Ascending aorta (tissue), 2 donors: ENCODE measurements around the gene TMEM178A. TPM values are rescaled to one million over a fixed set of nuclear protein-coding genes. Genes with fewer than 3 reads are reported as not detected.
"Not testable (repeated sequence)": the region's sequence is repeated elsewhere in the genome, so short reads cannot be mapped to it uniquely, and the experiment has no call there.

Source experiments
- DNase-seq, 2 donors: peaks; one replicate each; pipeline ENCODE4 v3.0.0-alpha.2; 2019; ENCODE audit warnings: low spot score in 2 of 2
- H3K27ac ChIP-seq, 2 donors: fragments of 200-600 bp; sonication (generic); one replicate each; pipeline ENCODE4 v1.5.1; 2016 to 2017; ENCODE audit warnings: mild to moderate bottlenecking in 1 of 2
- H3K27me3 ChIP-seq: fragments of 200-600 bp; sonication (generic); one replicate; pipeline ENCODE4 v1.5.1; 2017
- H3K36me3 ChIP-seq, 2 donors: fragments of 200-600 bp; sonication (generic); one replicate each; pipeline ENCODE4 v1.5.1; 2016
- H3K4me1 ChIP-seq, 2 donors: fragments of 200-600 bp; sonication (generic); one replicate each; pipeline ENCODE4 v1.5.1; 2016 to 2017; ENCODE audit warnings: mild to moderate bottlenecking in 1 of 2
- H3K4me3 ChIP-seq, 2 donors: fragments of 200-600 bp; sonication (generic); one replicate each; pipeline ENCODE4 v1.5.1; 2016 to 2017; ENCODE audit warnings: mild to moderate bottlenecking in 1 of 2
- H3K9me3 ChIP-seq, 2 donors: fragments of 200-600 bp; sonication (generic); one replicate each; pipeline ENCODE4 v1.5.1; 2016
- intact Hi-C: fragments of 100-400 bp; cut with DNase I; formaldehyde crosslinking; loops from one replicate; pipeline ENCODE4 v1.15.1; 2023
- total RNA-seq: library from RNA; depleted of rRNA; stranded (reverse); fragments of >200 nt; gene quantifications from one replicate; pipeline ENCODE4 v1.1.0, GENCODE V29; 2016
- TF ChIP-seq, protein P1 (sequence below), 3 experiments: fragments of 200-600 bp in 2 of 3; fragments of 450-650 bp in 1 of 3; sonication (generic) in 2 of 3; IDR thresholded peaks; one replicate each; pipeline ENCODE4 v1.5.1; 2016 to 2019; ENCODE audit warnings: antibody characterized with exemption in 3 of 3, mild to moderate bottlenecking in 1 of 3, moderate library complexity in 1 of 3

Gene TMEM178A
- total RNA-seq, 1 donor from 2014 or later = 29.5 TPM

DNA sequence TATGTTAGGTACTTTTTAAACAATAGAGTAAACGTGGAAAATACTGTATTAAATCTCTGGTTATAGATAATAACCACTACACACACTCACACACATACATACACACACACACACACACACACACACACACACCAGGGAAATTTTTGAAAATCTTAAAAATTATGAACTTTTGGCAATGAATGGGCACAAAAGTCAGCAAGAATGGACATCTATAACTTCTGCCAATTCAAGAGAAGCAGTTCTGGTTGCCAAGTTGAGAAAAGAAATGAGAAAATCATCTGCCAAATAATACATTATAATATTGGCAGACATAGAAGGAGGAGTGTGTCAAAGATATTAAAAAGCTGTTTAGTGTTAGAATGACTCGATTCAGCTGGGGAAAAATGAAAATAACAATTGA, 42.9 kb upstream of the TMEM178A start:
- Histone ChIP-seq H3K27ac (no peak overlapping the region), H3K9me3 (no peaks in the 10 kb centered on the region), H3K36me3 (no peaks in the 10 kb centered on the region), H3K4me1 (peaks cover 7 to 11% of the 10 kb centered on the region in 2 donors), H3K27me3 (no peaks in the 10 kb centered on the region), H3K4me3 (no peak overlapping the region)
- TF ChIP-seq, protein P1, sequence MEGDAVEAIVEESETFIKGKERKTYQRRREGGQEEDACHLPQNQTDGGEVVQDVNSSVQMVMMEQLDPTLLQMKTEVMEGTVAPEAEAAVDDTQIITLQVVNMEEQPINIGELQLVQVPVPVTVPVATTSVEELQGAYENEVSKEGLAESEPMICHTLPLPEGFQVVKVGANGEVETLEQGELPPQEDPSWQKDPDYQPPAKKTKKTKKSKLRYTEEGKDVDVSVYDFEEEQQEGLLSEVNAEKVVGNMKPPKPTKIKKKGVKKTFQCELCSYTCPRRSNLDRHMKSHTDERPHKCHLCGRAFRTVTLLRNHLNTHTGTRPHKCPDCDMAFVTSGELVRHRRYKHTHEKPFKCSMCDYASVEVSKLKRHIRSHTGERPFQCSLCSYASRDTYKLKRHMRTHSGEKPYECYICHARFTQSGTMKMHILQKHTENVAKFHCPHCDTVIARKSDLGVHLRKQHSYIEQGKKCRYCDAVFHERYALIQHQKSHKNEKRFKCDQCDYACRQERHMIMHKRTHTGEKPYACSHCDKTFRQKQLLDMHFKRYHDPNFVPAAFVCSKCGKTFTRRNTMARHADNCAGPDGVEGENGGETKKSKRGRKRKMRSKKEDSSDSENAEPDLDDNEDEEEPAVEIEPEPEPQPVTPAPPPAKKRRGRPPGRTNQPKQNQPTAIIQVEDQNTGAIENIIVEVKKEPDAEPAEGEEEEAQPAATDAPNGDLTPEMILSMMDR (IDR thresholded peaks at IDR 0.05) = no peak
- intact Hi-C loops = no loop called here
- no peak for DNase-seq

DNA sequence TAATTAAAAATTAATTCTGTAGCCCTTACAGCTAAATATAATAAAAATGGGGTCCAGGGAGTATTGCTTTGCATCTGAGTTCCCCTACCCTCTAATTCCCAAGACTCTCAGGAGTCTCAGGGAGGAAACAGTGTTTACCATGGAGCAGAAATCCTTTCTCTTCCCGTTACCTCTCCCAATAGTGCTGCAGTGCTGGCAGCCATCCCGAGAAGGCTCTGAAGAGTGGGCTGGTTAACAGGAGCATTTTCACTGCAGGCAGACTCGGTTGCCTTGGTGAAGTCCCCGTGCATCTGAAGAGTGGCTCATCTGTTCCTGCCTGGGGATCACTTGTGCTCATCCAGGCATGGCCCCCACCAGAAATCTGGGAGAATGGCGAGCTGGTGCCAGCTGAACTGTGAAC, 41.8 kb upstream of the TMEM178A start:
- TF ChIP-seq, protein P1 (IDR thresholded peaks at IDR 0.05) = no peak
- no peak for DNase-seq
- intact Hi-C loops = no loop called here
- Histone ChIP-seq H3K4me3 (no peak overlapping the region), H3K27ac (no peak overlapping the region), H3K4me1 (peaks cover 7 to 11% of the 10 kb centered on the region in 2 donors), H3K27me3 (no peaks in the 10 kb centered on the region), H3K9me3 (no peaks in the 10 kb centered on the region), H3K36me3 (no peaks in the 10 kb centered on the region)

DNA sequence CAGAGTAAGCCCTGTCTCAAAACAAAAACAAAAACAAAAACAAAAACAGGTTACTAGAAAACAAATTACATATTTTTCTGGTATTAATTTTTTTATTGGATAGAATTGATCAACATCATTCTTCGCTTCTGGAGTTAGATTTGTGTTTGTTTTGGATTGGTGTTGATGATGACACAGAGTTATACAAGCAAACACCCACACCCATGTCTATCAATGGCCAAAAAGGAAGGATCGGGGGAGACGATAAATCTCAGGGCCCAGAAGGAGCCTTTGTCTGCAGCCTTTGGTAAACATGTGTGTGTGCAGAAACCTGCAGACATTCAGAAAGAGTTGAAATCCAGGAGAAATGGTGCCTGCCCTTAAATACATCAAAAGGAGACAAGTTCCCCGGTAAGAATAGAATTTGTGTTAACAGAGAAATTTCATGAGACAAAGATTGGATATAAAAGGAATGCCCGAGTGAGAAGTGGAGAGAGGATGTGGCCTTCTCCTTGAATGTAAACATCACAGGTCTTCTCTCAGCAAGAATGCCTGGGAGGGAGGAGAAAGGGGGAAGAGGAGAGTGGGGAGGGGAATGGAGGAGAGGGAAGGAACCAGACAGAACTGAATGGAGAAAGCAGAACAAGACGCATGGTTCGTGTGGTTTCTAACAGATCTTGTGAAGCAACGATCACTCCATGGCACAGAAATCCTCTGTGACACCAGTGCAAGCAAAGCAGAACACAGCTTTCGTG, 40.4 kb upstream of the TMEM178A start:
- Histone ChIP-seq H3K36me3 (no peaks in the 10 kb centered on the region), H3K27me3 (no peaks in the 10 kb centered on the region), H3K4me1 (peaks cover 4 to 11% of the 10 kb centered on the region in 2 donors), H3K9me3 (no peaks in the 10 kb centered on the region), H3K27ac (no peak overlapping the region), H3K4me3 (no peak overlapping the region)
- TF ChIP-seq, protein P1 (IDR thresholded peaks at IDR 0.05) = no peak
- DNase-seq = no peak
- intact Hi-C loops = no loop called here

DNA sequence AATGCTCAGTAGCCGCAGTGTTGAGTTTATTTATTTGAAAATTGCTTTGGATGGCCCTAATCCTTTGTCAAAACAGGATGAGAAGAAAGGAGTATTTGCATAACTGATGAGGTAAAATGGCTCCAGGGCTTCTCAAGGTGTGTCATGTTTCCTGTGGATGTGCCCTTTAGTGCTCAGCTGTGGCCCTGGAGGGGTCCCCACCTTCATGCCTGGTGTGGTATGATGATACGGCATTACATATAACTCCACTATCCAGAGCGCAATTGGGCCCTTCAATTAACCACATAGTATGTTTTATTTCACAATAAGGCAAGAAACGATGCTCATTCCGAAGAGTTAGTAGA, 39.8 kb upstream of the TMEM178A start:
- DNase-seq = no peak
- Histone ChIP-seq H3K4me3 (no peak overlapping the region), H3K9me3 (no peaks in the 10 kb centered on the region), H3K4me1 (peaks cover 0 to 7% of the 10 kb centered on the region in 2 donors), H3K27me3 (no peaks in the 10 kb centered on the region), H3K27ac (no peak overlapping the region), H3K36me3 (no peaks in the 10 kb centered on the region)
- intact Hi-C loops = no loop called here
- TF ChIP-seq, protein P1 (IDR thresholded peaks at IDR 0.05) = no peak

DNA sequence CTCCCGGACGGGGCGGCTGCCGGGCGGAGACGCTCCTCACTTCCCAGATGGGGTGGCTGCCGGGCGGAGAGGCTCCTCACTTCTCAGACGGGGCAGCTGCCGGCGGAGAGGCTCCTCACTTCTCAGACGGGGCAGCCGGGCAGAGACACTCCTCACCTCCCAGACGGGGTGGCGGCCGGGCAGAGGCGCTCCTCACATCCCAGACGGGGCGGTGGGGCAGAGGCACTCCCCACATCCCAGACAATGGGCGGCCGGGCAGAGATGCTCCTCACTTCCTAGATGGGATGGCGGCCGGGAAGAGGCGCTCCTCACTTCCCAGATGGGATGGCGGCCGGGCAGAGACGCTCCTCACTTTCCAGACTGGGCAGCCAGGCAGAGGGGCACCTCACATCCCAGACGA, 37.4 kb upstream of the TMEM178A start:
- DNase-seq, intact Hi-C loops, H3K9me3 ChIP-seq, H3K4me1 ChIP-seq, H3K27me3 ChIP-seq, H3K36me3 ChIP-seq, H3K4me3 ChIP-seq, H3K27ac ChIP-seq: not testable (repeated sequence)

DNA sequence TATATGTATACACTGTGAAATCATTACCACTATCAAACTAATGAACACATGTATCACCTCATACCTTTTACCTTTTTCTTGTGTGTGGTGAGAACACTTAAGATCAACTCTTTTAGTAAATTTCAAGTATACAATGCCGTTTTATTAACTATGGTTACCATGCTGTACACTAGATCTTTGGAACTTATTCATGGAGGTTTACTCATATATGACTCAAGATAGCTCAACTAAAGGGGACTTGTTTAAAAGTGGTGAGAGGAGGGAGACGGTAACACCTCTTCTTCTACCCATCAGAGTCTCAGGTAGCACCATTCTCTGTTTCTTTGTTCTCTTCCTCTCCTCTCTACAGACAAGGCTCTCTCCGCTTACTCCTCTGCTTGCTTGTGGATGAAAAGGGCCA, 36.1 kb upstream of the TMEM178A start:
- no peak for DNase-seq
- Histone ChIP-seq H3K4me1 (no peaks in the 10 kb centered on the region), H3K4me3 (no peak overlapping the region), H3K9me3 (no peaks in the 10 kb centered on the region), H3K27me3 (no peaks in the 10 kb centered on the region), H3K27ac (no peak overlapping the region), H3K36me3 (no peaks in the 10 kb centered on the region)
- intact Hi-C loops = no loop called here
- TF ChIP-seq, protein P1 (IDR thresholded peaks at IDR 0.05) = no peak
